ENCODE data around the gene LIN52. TPM values are rescaled to one million over a fixed set of nuclear protein-coding genes. Genes with fewer than 3 reads are reported as not detected.

LIN52 gene
- total RNA-seq, 1 donor from 2014 or later, result 25.7 TPM

DNA sequence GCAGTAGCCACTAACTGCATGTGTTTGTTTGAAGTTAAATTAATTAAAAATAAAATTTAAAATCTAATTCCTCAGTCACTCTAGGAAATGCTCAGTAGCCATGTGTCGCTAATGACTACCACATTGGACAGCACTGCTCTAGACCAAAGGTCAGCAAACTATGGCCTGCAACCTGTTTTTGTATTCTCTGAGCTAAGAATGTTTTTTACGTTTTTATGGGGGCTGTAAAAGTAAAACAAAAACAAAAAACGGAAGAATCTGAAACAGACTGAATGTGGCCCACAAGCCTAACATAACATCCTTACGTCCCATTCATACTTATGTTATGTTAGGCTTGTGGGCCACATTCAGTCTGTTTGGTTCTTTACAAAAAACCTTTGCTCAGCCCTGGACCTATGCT is 57.8 kb downstream of the LIN52 start:
- H2AFZ ChIP-seq (replicated peaks), result no peak overlapping the region
- no peaks in the 10 kb centered on the region for H3K9me3 ChIP-seq (ENCODE audit: low read depth)
- Mint-ChIP-seq H3K27me3 (ENCODE audit: insufficient read depth, low read depth) (no peaks in the 10 kb centered on the region), H3K9me3 (no peaks in the 10 kb centered on the region), H3K36me3 (no peaks in the 10 kb centered on the region), H3K4me3 (no peak overlapping the region), H3K27ac (no peak overlapping the region), H3K4me1 (peaks cover 17% of the 10 kb centered on the region)
- H3K4me3 ChIP-seq, result no peak overlapping the region
- H3K9ac ChIP-seq, result no peak overlapping the region
- H3K79me2 ChIP-seq (ENCODE audit: low read depth), result no peaks in the 10 kb centered on the region
- no peaks in the 10 kb centered on the region for H3K27me3 ChIP-seq
- H3F3A ChIP-seq (ENCODE audit: low read depth), result peaks cover 4% of the 10 kb centered on the region
- H3K36me3 ChIP-seq, result no peaks in the 10 kb centered on the region
- no peak overlapping the region for H3K27ac ChIP-seq
- no peak for DNase-seq (ENCODE audit: low spot score)
- TF ChIP-seq EZH2phosphoT487 (IDR thresholded peaks at IDR 0.05) (no peak), EZH2 (IDR thresholded peaks at IDR 0.05) (no peak)
- TF ChIP-seq, protein P1, sequence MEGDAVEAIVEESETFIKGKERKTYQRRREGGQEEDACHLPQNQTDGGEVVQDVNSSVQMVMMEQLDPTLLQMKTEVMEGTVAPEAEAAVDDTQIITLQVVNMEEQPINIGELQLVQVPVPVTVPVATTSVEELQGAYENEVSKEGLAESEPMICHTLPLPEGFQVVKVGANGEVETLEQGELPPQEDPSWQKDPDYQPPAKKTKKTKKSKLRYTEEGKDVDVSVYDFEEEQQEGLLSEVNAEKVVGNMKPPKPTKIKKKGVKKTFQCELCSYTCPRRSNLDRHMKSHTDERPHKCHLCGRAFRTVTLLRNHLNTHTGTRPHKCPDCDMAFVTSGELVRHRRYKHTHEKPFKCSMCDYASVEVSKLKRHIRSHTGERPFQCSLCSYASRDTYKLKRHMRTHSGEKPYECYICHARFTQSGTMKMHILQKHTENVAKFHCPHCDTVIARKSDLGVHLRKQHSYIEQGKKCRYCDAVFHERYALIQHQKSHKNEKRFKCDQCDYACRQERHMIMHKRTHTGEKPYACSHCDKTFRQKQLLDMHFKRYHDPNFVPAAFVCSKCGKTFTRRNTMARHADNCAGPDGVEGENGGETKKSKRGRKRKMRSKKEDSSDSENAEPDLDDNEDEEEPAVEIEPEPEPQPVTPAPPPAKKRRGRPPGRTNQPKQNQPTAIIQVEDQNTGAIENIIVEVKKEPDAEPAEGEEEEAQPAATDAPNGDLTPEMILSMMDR (IDR thresholded peaks at IDR 0.05), result no peak
- peaks cover 11% of the 10 kb centered on the region for H4K20me1 ChIP-seq (ENCODE audit: low read depth)
- H3K4me2 ChIP-seq, result no peak overlapping the region
- peaks cover 19% of the 10 kb centered on the region for H3K4me1 ChIP-seq

DNA sequence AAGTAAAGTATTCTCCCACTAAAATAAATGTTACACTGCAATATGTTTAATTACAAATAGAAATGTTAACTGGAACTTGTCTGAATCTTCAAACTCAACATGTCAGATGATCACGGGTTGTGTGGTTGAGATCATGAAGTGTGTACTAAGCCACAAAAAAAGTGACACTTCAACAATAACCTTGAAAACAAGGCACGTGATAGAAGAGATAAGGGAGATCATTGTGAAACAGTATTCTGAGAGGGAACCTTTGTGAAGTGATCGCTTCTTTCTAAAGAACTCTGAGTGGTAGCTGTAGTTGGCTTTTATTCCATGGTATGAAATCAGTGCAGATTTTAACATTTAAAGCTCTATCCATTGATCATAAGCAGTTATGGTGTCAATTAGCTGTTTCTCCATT is 60.0 kb downstream of the LIN52 start:
- H2AFZ ChIP-seq (replicated peaks), result no peak overlapping the region
- H3K4me3 ChIP-seq, result no peak overlapping the region
- Mint-ChIP-seq H3K4me3 (no peak overlapping the region), H3K9me3 (no peaks in the 10 kb centered on the region), H3K36me3 (no peaks in the 10 kb centered on the region), H3K27ac (no peak overlapping the region), H3K4me1 (peaks cover 17% of the 10 kb centered on the region), H3K27me3 (ENCODE audit: insufficient read depth, low read depth) (no peaks in the 10 kb centered on the region)
- DNase-seq (ENCODE audit: low spot score), result no peak
- no peaks in the 10 kb centered on the region for H3K79me2 ChIP-seq (ENCODE audit: low read depth)
- no peak overlapping the region for H3K9ac ChIP-seq
- no peaks in the 10 kb centered on the region for H3F3A ChIP-seq (ENCODE audit: low read depth)
- H3K4me2 ChIP-seq, result no peak overlapping the region
- H3K27ac ChIP-seq, result no peak overlapping the region
- peaks cover 19% of the 10 kb centered on the region for H3K4me1 ChIP-seq
- TF ChIP-seq EZH2phosphoT487 (IDR thresholded peaks at IDR 0.05) (no peak), EZH2 (IDR thresholded peaks at IDR 0.05) (no peak)
- TF ChIP-seq, protein P1 (IDR thresholded peaks at IDR 0.05), result no peak
- H3K36me3 ChIP-seq, result no peaks in the 10 kb centered on the region
- no peaks in the 10 kb centered on the region for H3K9me3 ChIP-seq (ENCODE audit: low read depth)
- peaks cover 11% of the 10 kb centered on the region for H4K20me1 ChIP-seq (ENCODE audit: low read depth)
- H3K27me3 ChIP-seq, result no peaks in the 10 kb centered on the region

DNA sequence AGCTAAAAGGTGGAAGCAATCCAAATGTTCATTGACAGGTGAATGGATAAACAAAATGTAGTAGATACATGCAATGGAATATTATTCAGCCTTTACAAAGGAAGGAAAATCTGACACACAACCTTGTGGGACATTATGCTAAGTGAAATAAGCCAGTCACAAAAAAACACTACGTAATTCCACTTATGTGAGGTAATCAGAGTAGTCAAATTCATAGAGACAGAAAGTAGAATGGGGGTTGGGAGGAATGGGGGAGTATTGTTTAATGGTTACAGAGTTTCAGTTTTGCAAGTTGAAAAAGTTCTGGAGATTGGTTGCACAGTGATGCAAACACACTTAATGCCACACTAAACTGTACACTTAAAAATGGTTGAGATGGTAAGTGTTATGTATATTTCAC is 62.8 kb downstream of the LIN52 start:
- no peak overlapping the region for H3K4me2 ChIP-seq
- Mint-ChIP-seq H3K9me3 (no peaks in the 10 kb centered on the region), H3K27ac (no peak overlapping the region), H3K27me3 (ENCODE audit: insufficient read depth, low read depth) (no peaks in the 10 kb centered on the region), H3K4me1 (no peaks in the 10 kb centered on the region), H3K36me3 (no peaks in the 10 kb centered on the region), H3K4me3 (no peak overlapping the region)
- no peaks in the 10 kb centered on the region for H3K4me1 ChIP-seq
- no peak overlapping the region for H2AFZ ChIP-seq (replicated peaks)
- H3K27me3 ChIP-seq, result no peaks in the 10 kb centered on the region
- H3F3A ChIP-seq (ENCODE audit: low read depth), result no peaks in the 10 kb centered on the region
- H4K20me1 ChIP-seq (ENCODE audit: low read depth), result peaks cover 3% of the 10 kb centered on the region
- H3K27ac ChIP-seq, result no peak overlapping the region
- no peaks in the 10 kb centered on the region for H3K36me3 ChIP-seq
- TF ChIP-seq EZH2 (IDR thresholded peaks at IDR 0.05), result no peak
- no peak for TF ChIP-seq EZH2phosphoT487 (IDR thresholded peaks at IDR 0.05)
- no peaks in the 10 kb centered on the region for H3K79me2 ChIP-seq (ENCODE audit: low read depth)
- H3K9ac ChIP-seq, result no peak overlapping the region
- no peak overlapping the region for H3K4me3 ChIP-seq
- DNase-seq (ENCODE audit: low spot score), result no peak
- H3K9me3 ChIP-seq (ENCODE audit: low read depth), result no peaks in the 10 kb centered on the region

DNA sequence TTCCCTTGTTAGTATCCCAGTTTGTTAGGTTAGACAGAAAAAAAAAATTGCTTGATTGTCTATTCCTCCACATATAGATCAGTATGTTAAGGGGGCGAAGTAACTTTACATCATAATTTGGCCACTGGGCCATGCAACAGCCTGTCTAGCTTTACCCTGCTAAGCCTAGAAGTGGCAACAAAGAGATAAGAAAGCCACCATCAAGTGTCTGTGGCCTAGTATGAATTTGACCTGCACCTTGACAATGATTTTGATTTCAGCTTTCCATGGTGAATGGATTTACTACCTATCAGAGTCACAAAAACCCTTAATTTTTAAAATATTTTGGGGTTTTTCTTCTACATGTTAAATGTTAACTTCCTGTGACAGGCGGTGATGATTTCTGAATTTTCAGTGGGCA is 63.9 kb downstream of the LIN52 start:
- no peak overlapping the region for H3K9ac ChIP-seq
- H3K27me3 Mint-ChIP-seq (ENCODE audit: insufficient read depth, low read depth), result no peaks in the 10 kb centered on the region
- no peak overlapping the region for H3K4me2 ChIP-seq
- no peak overlapping the region for H3K4me3 Mint-ChIP-seq
- TF ChIP-seq, protein P1 (IDR thresholded peaks at IDR 0.05), result no peak
- TF ChIP-seq EZH2phosphoT487 (IDR thresholded peaks at IDR 0.05), result no peak
- no peak for TF ChIP-seq EZH2 (IDR thresholded peaks at IDR 0.05)
- no peaks in the 10 kb centered on the region for H3K79me2 ChIP-seq (ENCODE audit: low read depth)
- no peaks in the 10 kb centered on the region for H3K27me3 ChIP-seq
- no peak overlapping the region for H3K27ac Mint-ChIP-seq
- no peaks in the 10 kb centered on the region for H3K36me3 Mint-ChIP-seq
- no peak overlapping the region for H3K4me3 ChIP-seq
- no peaks in the 10 kb centered on the region for H3K36me3 ChIP-seq
- H2AFZ ChIP-seq (replicated peaks), result no peak overlapping the region
- H3K9me3 ChIP-seq (ENCODE audit: low read depth), result no peaks in the 10 kb centered on the region
- DNase-seq (ENCODE audit: low spot score), result no peak
- peaks cover 3% of the 10 kb centered on the region for H4K20me1 ChIP-seq (ENCODE audit: low read depth)
- H3K4me1 ChIP-seq, result no peaks in the 10 kb centered on the region
- H3K9me3 Mint-ChIP-seq, result no peaks in the 10 kb centered on the region
- H3K27ac ChIP-seq, result no peak overlapping the region
- no peaks in the 10 kb centered on the region for H3K4me1 Mint-ChIP-seq
- no peaks in the 10 kb centered on the region for H3F3A ChIP-seq (ENCODE audit: low read depth)

Measured in neural progenitor cell (in vitro differentiated cells).